H1 (cell line): ENCODE measurements around the gene DAPK1. TPM values are rescaled to one million over a fixed set of nuclear protein-coding genes. Genes with fewer than 3 reads are reported as not detected.

Experiments used
- CTCF ChIA-PET: fragments of 300-600 bp; sonication (Branson Sonifier 250); formaldehyde crosslinking; loops from one replicate; lab custom pipeline; 2021; ENCODE audit not compliant: partially characterized antibody; lab: Charles Lee
- POLR2A ChIA-PET: fragments of 300-600 bp; sonication (Branson Sonifier 250); formaldehyde crosslinking; loops from one replicate; lab custom pipeline; 2021; ENCODE audit warnings: inconsistent platforms; ENCODE audit not compliant: partially characterized antibody; lab: Charles Lee
- DNase-seq, 2 experiments: peaks; one replicate each; pipeline versions ENCODE4 v3.0.0 to v3.0.0-alpha.2; 2010 to 2022; ENCODE audit warnings: low spot score in 2 of 2, low read depth in 1 of 2, mixed read lengths in 1 of 2
- FAIRE-seq: peaks from 2 replicates; lab custom pipeline; 2011; peaks lifted over from hg19 to GRCh38; lab: Jason Lieb, UNC
- H2AFZ ChIP-seq: 2 replicates; pipeline ENCODE4 v1.8.1; 2012; ENCODE audit warnings: low read length, inconsistent platforms
- H2AK5ac ChIP-seq: 2 replicates; pipeline ENCODE4 v1.6.1; 2013; ENCODE audit warnings: low read depth, low read length
- H2BK120ac ChIP-seq: replicated peaks from 2 replicates; pipeline ENCODE3; 2013; ENCODE audit warnings: low read depth, low read length, inconsistent platforms
- H2BK12ac ChIP-seq: 2 replicates; pipeline ENCODE4 v1.6.1; 2013; ENCODE audit warnings: low read depth, low read length
- H2BK15ac ChIP-seq: 2 replicates; pipeline ENCODE4 v1.6.1; 2013; ENCODE audit warnings: low read length
- H2BK20ac ChIP-seq: 2 replicates; pipeline ENCODE4 v1.6.1; 2013; ENCODE audit warnings: low read length
- H2BK5ac ChIP-seq: 2 replicates; pipeline ENCODE4 v1.6.1; 2013; ENCODE audit warnings: low read depth, low read length
- H3K14ac ChIP-seq: 2 replicates; pipeline ENCODE4 v1.6.1; 2013; ENCODE audit warnings: inconsistent platforms; ENCODE audit not compliant: insufficient read length
- H3K18ac ChIP-seq: 2 replicates; pipeline ENCODE4 v1.6.1; 2013; ENCODE audit warnings: low read length; ENCODE audit errors: extremely low read depth
- H3K23ac ChIP-seq: 2 replicates; pipeline ENCODE4 v1.6.1; 2013; ENCODE audit warnings: inconsistent platforms; ENCODE audit not compliant: insufficient read length
- H3K23me2 ChIP-seq: 2 replicates; pipeline ENCODE4 v1.6.1; 2013; ENCODE audit warnings: low read depth, low read length
- H3K27ac ChIP-seq: 2 replicates; pipeline ENCODE4 v1.6.1; 2011; ENCODE audit warnings: low read depth, low read length, inconsistent platforms
- H3K27me3 ChIP-seq, 4 experiments: replicated peaks in 1 of 4; 1 replicate in 1 of 4; 2 replicates in 3 of 4; pipeline versions ENCODE4 v1.6.1 to v1.8.1; 2011 to 2013; ENCODE audit warnings: low read length in 3 of 4, mild to moderate bottlenecking in 3 of 4, inconsistent platforms in 2 of 4, mixed read lengths in 2 of 4, moderate library complexity in 1 of 4; ENCODE audit not compliant: control insufficient read depth in 3 of 4, insufficient read depth in 3 of 4; ENCODE audit errors: extremely low read depth in 1 of 4
- H3K36me3 ChIP-seq, 4 experiments: 2 replicates each; pipeline versions ENCODE4 v1.6.1 to v1.8.1; 2011 to 2013; ENCODE audit warnings: mild to moderate bottlenecking in 4 of 4, low read length in 3 of 4, moderate library complexity in 2 of 4, control low read depth in 1 of 4, inconsistent platforms in 1 of 4; ENCODE audit not compliant: insufficient read depth in 4 of 4, control insufficient read depth in 2 of 4
- H3K4ac ChIP-seq: replicated peaks from 2 replicates; pipeline ENCODE3; 2013; ENCODE audit warnings: low read length, low read depth, mixed read lengths, inconsistent platforms; ENCODE audit not compliant: insufficient read length
- H3K4me1 ChIP-seq, 4 experiments: replicated peaks in 1 of 4; 1 replicate in 1 of 4; 2 replicates in 3 of 4; pipeline versions ENCODE4 v1.6.1 to v1.8.1; 2011 to 2013; ENCODE audit warnings: low read length in 3 of 4, inconsistent platforms in 2 of 4, mixed read lengths in 1 of 4; ENCODE audit not compliant: insufficient read depth in 4 of 4, control insufficient read depth in 3 of 4
- H3K4me2 ChIP-seq, 2 experiments: 2 replicates each; pipeline versions ENCODE4 v1.6.1 to v1.8.1; 2011 to 2013; ENCODE audit warnings: low read depth in 2 of 2, low read length in 2 of 2, control low read depth in 1 of 2, inconsistent platforms in 1 of 2, mild to moderate bottlenecking in 1 of 2; ENCODE audit not compliant: insufficient read depth in 1 of 2
- H3K4me3 ChIP-seq, 4 experiments: fragments of 200-600, 300-600 bp in 1 of 4; sonication (generic), shearing (Covaris generic), sonication (Bioruptor Twin) in 1 of 4; 2 replicates each; pipeline versions ENCODE4 v1.5.1 to v1.8.1; 2011 to 2016; ENCODE audit warnings: low read length in 4 of 4, low read depth in 3 of 4, control low read depth in 2 of 4, inconsistent platforms in 2 of 4, mild to moderate bottlenecking in 2 of 4, mixed read lengths in 1 of 4, moderate library complexity in 1 of 4; ENCODE audit not compliant: insufficient read depth in 2 of 4; ENCODE audit errors: extremely low read depth in 1 of 4
- H3K56ac ChIP-seq: replicated peaks from 2 replicates; pipeline ENCODE3; 2013; ENCODE audit warnings: low read depth, mild to moderate bottlenecking, mixed read lengths, low read length, inconsistent platforms; ENCODE audit not compliant: insufficient read length
- H3K79me1 ChIP-seq: 2 replicates; pipeline ENCODE4 v1.6.1; 2013; ENCODE audit warnings: low read depth, low read length, control low read depth
- H3K79me2 ChIP-seq, 2 experiments: 2 replicates each; pipeline versions ENCODE4 v1.6.1 to v1.8.1; 2012 to 2013; ENCODE audit warnings: low read length in 2 of 2, mild to moderate bottlenecking in 2 of 2, inconsistent platforms in 1 of 2; ENCODE audit not compliant: insufficient read depth in 2 of 2, control insufficient read depth in 1 of 2
- H3K9ac ChIP-seq, 4 experiments: replicated peaks in 1 of 4; 1 replicate in 1 of 4; 2 replicates in 3 of 4; pipeline versions ENCODE4 v1.6.1 to v1.8.1; 2011 to 2013; ENCODE audit warnings: low read depth in 3 of 4, low read length in 3 of 4, control low read depth in 2 of 4, mild to moderate bottlenecking in 2 of 4, moderate library complexity in 2 of 4, inconsistent platforms in 1 of 4; ENCODE audit errors: extremely low read depth in 1 of 4
- H3K9me3 ChIP-seq, 2 experiments: 2 replicates each; pipeline versions ENCODE4 v1.6.1 to v1.8.1; 2012 to 2013; ENCODE audit warnings: mild to moderate bottlenecking in 2 of 2, moderate library complexity in 2 of 2, control low read depth in 1 of 2, inconsistent platforms in 1 of 2, low read depth in 1 of 2, low read length in 1 of 2, mixed read lengths in 1 of 2; ENCODE audit not compliant: insufficient read depth in 2 of 2
- H4K20me1 ChIP-seq, 2 experiments: replicated peaks in 1 of 2; 2 replicates each; pipeline versions ENCODE3 to v1.8.1; 2011 to 2013; ENCODE audit warnings: inconsistent platforms in 2 of 2, low read length in 2 of 2, mild to moderate bottlenecking in 1 of 2; ENCODE audit not compliant: insufficient read depth in 2 of 2, control insufficient read depth in 1 of 2
- H4K5ac ChIP-seq: 2 replicates; pipeline ENCODE4 v1.6.1; 2013; ENCODE audit warnings: low read length, low read depth, mixed read lengths, inconsistent platforms; ENCODE audit not compliant: insufficient read length
- H4K8ac ChIP-seq: 2 replicates; pipeline ENCODE4 v1.8.0; 2013; ENCODE audit warnings: mild to moderate bottlenecking, moderate library complexity, low read length, inconsistent platforms; ENCODE audit not compliant: insufficient read depth; ENCODE audit errors: extremely low read depth
- H4K91ac ChIP-seq: replicated peaks from 2 replicates; pipeline ENCODE3; 2013; ENCODE audit warnings: low read length, mixed read lengths, inconsistent platforms; ENCODE audit not compliant: insufficient read length
- ATF3 ChIP-seq: IDR thresholded peaks from 2 replicates; pipeline ENCODE4 v1.6.1; 2011; ENCODE audit warnings: low read depth, mild to moderate bottlenecking, low read length; ENCODE audit not compliant: insufficient read depth
- CTBP2 ChIP-seq: IDR thresholded peaks from 2 replicates; pipeline ENCODE4 v1.7.0; 2011; ENCODE audit warnings: borderline replicate concordance, mild to moderate bottlenecking, moderate library complexity, mixed read lengths, low read length; ENCODE audit not compliant: insufficient read depth, insufficient read length
- NRF1 ChIP-seq: IDR thresholded peaks from 2 replicates; pipeline ENCODE4 v1.6.1; 2011; ENCODE audit warnings: mild to moderate bottlenecking, low read depth, low read length, improper control_type of control experiment
- WGBS, 2 experiments: shearing (Covaris generic) in 1 of 2; methylation state at CpG; one replicate each; pipeline versions ENCODE4 v1.1.6 to v1.1.7; 2013 to 2015; ENCODE audit warnings: low lambda C conversion rate in 2 of 2, mixed read lengths in 2 of 2, inconsistent platforms in 1 of 2, low coverage in 1 of 2, missing lambda C conversion rate in 1 of 2; ENCODE audit not compliant: insufficient replicate concordance in 2 of 2, insufficient coverage in 1 of 2, insufficient read length in 1 of 2; ENCODE audit errors: extremely low coverage in 1 of 2, missing lambda C conversion rate in 1 of 2; 5-methylcytosine and 5-hydroxymethylcytosine counted together
- polyA plus RNA-seq, 7 experiments: library from polyadenylated mRNA; depleted of rRNA in 3 of 7; stranded (reverse) in 5 of 7; unstranded in 2 of 7; fragments of >200 nt in 5 of 7; fragments of 200-250 nt in 2 of 7; gene quantifications; 1 replicate in 5 of 7; 2 replicates in 1 of 7; 4 replicates in 1 of 7; pipeline versions ENCODE4 v1.2.1 to v1.2.3, GENCODE V29; 2011 to 2013; ENCODE audit warnings: missing spikeins in 2 of 7, mixed read lengths in 2 of 7
- total RNA-seq: library from RNA; stranded (reverse); fragmentation: NEBNext Ultra II Directional; extraction: Animal tissue kit (Norgen Biotek cat#: 25700); gene quantifications from 2 replicates; pipeline ENCODE4 v1.2.1, GENCODE V29; 2021

The DAPK1 gene
- total and polyA plus RNA-seq, 2 of the 8 experiments (the other 6 are each of a cell fraction or from before 2014, with no cell fraction given): 62.4 to 131 TPM

GRCh38 chr9:87703636-87704276 is 206.1 kb downstream of the DAPK1 start:
- DNase-seq (no peak), FAIRE-seq (no peak)
- Histone ChIP-seq H2BK5ac (no peak overlapping the region), H3K4me1 (0 out of 7 replicates have a peak, but pooled peaks cover 0 to 4% (median 0%) of the 10 kb centered on the region in 4 experiments), H3K9ac (no peak overlapping the region), H3K23me2 (no peaks in the 10 kb centered on the region), H2BK12ac (no peak overlapping the region), H2BK15ac (no peak overlapping the region), H2BK20ac (no peak overlapping the region), H3K4me2 (no peak overlapping the region), H3K27ac (no peak overlapping the region), H3K79me1 (no peaks in the 10 kb centered on the region), H3K18ac (no peak overlapping the region), H4K8ac (no peak overlapping the region), H3K14ac (no peak overlapping the region), H3K4ac (no peak overlapping the region), H3K36me3 (peaks cover 24 to 80% (median 45%) of the 10 kb centered on the region in 4 experiments), H4K91ac (no peak overlapping the region), H4K5ac (no peak overlapping the region), H3K23ac (no peak overlapping the region), H3K9me3 (no peaks in the 10 kb centered on the region), H3K79me2 (no peaks in the 10 kb centered on the region), H2AK5ac (no peak overlapping the region), H3K4me3 (no peak overlapping the region), H4K20me1 (peaks cover 0 to 2% of the 10 kb centered on the region in 2 experiments), H3K56ac (no peak overlapping the region), H3K27me3 (no peaks in the 10 kb centered on the region), H2BK120ac (no peak overlapping the region), H2AFZ (no peak overlapping the region)
- ChIA-PET POLR2A (no interaction called here), CTCF (interaction anchor here (1.2 to 3.1 kb wide), 3 partner anchors 18 to 131 kb away, joined by 4 to 14 read pairs (median 5); no protein-coding TSS in a partner anchor)
- WGBS, 2 experiments: 96% methylated on average over 7 of the region's 7 CpGs; no CpG with 5 or more reads in 1 of the 2 experiments
- no peak for TF ChIP-seq ATF3
- TF ChIP-seq NRF1: no peak
- no peak for TF ChIP-seq CTBP2
